22Rv1 (cell line): Measurements from ENCODE around the gene GP1BB.

ENCODE experiments used
- ZFX ChIP-seq: fragments of 450-650 bp; IDR thresholded peaks from 2 replicates; pipeline ENCODE4 v1.6.1; 2017; ENCODE audit warnings: antibody characterized with exemption, borderline replicate concordance
- TF ChIP-seq, protein P1 (sequence below): fragments of 450-650 bp; IDR thresholded peaks from 2 replicates; pipeline ENCODE4 v1.5.1; 2017; ENCODE audit warnings: mild to moderate bottlenecking

GRCh38 chr22:19722982-19723231, 432 bp upstream of the GP1BB start:
- TF ChIP-seq, protein P1, sequence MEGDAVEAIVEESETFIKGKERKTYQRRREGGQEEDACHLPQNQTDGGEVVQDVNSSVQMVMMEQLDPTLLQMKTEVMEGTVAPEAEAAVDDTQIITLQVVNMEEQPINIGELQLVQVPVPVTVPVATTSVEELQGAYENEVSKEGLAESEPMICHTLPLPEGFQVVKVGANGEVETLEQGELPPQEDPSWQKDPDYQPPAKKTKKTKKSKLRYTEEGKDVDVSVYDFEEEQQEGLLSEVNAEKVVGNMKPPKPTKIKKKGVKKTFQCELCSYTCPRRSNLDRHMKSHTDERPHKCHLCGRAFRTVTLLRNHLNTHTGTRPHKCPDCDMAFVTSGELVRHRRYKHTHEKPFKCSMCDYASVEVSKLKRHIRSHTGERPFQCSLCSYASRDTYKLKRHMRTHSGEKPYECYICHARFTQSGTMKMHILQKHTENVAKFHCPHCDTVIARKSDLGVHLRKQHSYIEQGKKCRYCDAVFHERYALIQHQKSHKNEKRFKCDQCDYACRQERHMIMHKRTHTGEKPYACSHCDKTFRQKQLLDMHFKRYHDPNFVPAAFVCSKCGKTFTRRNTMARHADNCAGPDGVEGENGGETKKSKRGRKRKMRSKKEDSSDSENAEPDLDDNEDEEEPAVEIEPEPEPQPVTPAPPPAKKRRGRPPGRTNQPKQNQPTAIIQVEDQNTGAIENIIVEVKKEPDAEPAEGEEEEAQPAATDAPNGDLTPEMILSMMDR, result no peak
- TF ChIP-seq ZFX, result no peak
